Panc1 (cell line): ENCODE data around the gene KCNE5.
"Not testable (repeated sequence)": the region's sequence is repeated elsewhere in the genome, so short reads cannot be mapped to it uniquely, and the experiment has no call there.

ENCODE experiments used
- CTCF ChIP-seq: fragments of 450-650 bp; IDR thresholded peaks from 2 replicates; pipeline ENCODE4 v1.5.1; 2017; ENCODE audit warnings: mild to moderate bottlenecking
- POLR2AphosphoS5 ChIP-seq: IDR thresholded peaks from 2 replicates; pipeline ENCODE4 v1.6.1; 2012; ENCODE audit warnings: mild to moderate bottlenecking, low read depth, low read length, moderate library complexity
- REST ChIP-seq, 2 experiments: IDR thresholded peaks; 2 replicates each; pipeline ENCODE4 v1.6.1; 2011 to 2012; ENCODE audit warnings: low read depth in 2 of 2, control low read depth in 1 of 2, low read length in 1 of 2, mild to moderate bottlenecking in 1 of 2, moderate library complexity in 1 of 2; ENCODE audit not compliant: insufficient read depth in 1 of 2

DNA sequence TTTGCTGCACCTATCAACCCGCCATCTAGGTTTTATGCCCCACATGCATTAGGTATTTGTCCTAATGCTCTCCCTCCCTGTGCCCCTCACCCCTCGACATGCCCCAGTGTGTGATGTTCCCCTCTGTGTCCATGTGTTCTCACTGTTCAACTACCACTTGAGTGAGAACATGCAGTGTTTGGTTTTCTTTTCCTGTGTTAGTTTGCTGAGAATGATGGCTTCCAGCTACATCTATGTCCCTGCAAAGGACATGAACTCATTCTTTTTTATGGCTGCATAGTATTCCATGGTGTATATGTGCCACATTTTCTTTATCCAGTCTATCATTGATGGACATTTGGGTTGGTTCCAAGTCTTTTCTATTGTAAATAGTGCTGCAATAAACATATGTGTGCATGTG is 12.5 kb upstream of the KCNE5 start:
- TF ChIP-seq CTCF; POLR2AphosphoS5; REST (IDR thresholded peaks at IDR 0.05; ENCODE audit: insufficient read depth in 1 of 2, low read depth in 2 of 2, low read length in 1 of 2): not testable (repeated sequence)
